ENCODE results near the gene ABCA6.

The ABCA6 gene

GRCh38 chr17:69047368-69048263 lies 94.1 kb downstream of the ABCA6 start:
- peak; percentile 4 for DNase-seq (ENCODE audit: low spot score)

GRCh38 chr17:69046121-69046807 lies 95.4 kb downstream of the ABCA6 start:
- no peak for DNase-seq (ENCODE audit: low spot score)

GRCh38 chr17:69045646-69046045 lies 96.0 kb downstream of the ABCA6 start:
- no peak for DNase-seq (ENCODE audit: low spot score)

- DNase-seq (ENCODE audit: low spot score) = no peak
Measured at GRCh38 chr17:69044371-69044770, 97.3 kb downstream of the ABCA6 start.

- no peak for DNase-seq (ENCODE audit: low spot score)
Measured at GRCh38 chr17:69043098-69043734, 98.5 kb downstream of the ABCA6 start.

GRCh38 chr17:69042308-69042707 lies 99.4 kb downstream of the ABCA6 start:
- DNase-seq (ENCODE audit: low spot score) = no peak

- no peak for DNase-seq (ENCODE audit: low spot score)
Measured at GRCh38 chr17:69031839-69032238, 109.9 kb downstream of the ABCA6 start.

GRCh38 chr17:69030169-69030568 lies 111.5 kb downstream of the ABCA6 start:
- no peak for DNase-seq (ENCODE audit: low spot score)
